ENCODE data around the gene SGSH.

The SGSH gene

GRCh38 chr17:80163336-80163735, 56.8 kb downstream of the SGSH start:
- ChIA-PET CTCF (interaction anchor here (0.6 kb wide), 1 partner anchor 422 kb away, joined by 3 read pairs; no protein-coding TSS in a partner anchor), POLR2A (interaction anchor here (1.4 kb wide), 1 partner anchor 62 kb away, joined by 3 read pairs; the partner anchor contains the start of gene GAA)
- no peaks in the 10 kb centered on the region for H3K9me3 ChIP-seq (ENCODE audit: control insufficient read depth, insufficient read depth, low read depth, low read length)
- H3K27ac ChIP-seq (ENCODE audit: extremely low read depth, low read depth, low read length): no peak overlapping the region
- H3K4me3 ChIP-seq (ENCODE audit: low read depth, low read length): no peak overlapping the region
- no peaks in the 10 kb centered on the region for H3K36me3 ChIP-seq (ENCODE audit: control insufficient read depth in 2 of 2, insufficient read depth in 1 of 2, low read length in 2 of 2)
- no peak for TF ChIP-seq ZNF133 (tag by site-specific recombination; IDR thresholded peaks at IDR 0.05)
- TF ChIP-seq, protein P1, sequence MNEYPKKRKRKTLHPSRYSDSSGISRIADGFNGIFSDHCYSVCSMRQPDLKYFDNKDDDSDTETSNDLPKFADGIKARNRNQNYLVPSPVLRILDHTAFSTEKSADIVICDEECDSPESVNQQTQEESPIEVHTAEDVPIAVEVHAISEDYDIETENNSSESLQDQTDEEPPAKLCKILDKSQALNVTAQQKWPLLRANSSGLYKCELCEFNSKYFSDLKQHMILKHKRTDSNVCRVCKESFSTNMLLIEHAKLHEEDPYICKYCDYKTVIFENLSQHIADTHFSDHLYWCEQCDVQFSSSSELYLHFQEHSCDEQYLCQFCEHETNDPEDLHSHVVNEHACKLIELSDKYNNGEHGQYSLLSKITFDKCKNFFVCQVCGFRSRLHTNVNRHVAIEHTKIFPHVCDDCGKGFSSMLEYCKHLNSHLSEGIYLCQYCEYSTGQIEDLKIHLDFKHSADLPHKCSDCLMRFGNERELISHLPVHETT (tag by site-specific recombination; IDR thresholded peaks at IDR 0.05): no peak
- no peak for TF ChIP-seq TCF7L2 (IDR thresholded peaks at IDR 0.05; ENCODE audit: borderline replicate concordance, low read depth, low read length)
- TF ChIP-seq ZNF692 (tag by site-specific recombination; IDR thresholded peaks at IDR 0.05): no peak
- no peak for TF ChIP-seq KLF16 (tag by site-specific recombination; IDR thresholded peaks at IDR 0.05)
- no peak for TF ChIP-seq ZNF596 (tag by site-specific recombination; IDR thresholded peaks at IDR 0.05)
- TF ChIP-seq SP3 (tag by site-specific recombination; IDR thresholded peaks at IDR 0.05): no peak
- peaks cover 4% of the 10 kb centered on the region; the same call in 1 of the 2 replicates for H3K4me1 ChIP-seq (ENCODE audit: control insufficient read depth, insufficient read depth, low read length)

DNA sequence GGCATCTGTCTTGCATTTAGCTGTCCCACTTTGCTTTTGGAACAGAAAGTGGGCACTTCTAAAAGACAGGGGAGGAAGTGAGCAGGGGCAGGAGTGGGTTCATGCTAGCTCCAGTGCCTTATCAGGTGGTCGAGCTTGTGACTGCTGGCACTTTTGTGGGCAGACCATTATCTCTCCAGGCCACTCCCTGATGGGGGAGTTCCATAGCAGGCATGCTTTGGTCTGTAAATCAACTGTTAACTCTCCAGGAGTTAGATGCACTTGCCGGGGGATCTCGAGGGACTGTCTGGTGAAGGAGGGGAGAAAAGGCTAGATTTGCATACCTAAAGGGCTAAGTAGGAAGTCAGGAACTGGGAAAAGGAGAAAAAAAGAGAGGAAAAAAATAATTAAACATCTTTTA, 59.6 kb downstream of the SGSH start:
- no peaks in the 10 kb centered on the region for H3K9me3 ChIP-seq (ENCODE audit: control insufficient read depth, insufficient read depth, low read depth, low read length)
- no peak overlapping the region for H3K4me3 ChIP-seq (ENCODE audit: low read depth, low read length)
- ChIA-PET POLR2A (no interaction called here), CTCF (interaction anchor here (0.8 to 1.0 kb wide), 2 partner anchors 59 to 203 kb away, joined by 3 to 4 read pairs; partner anchors contain the start of gene GAA)
- H3K4me1 ChIP-seq (ENCODE audit: control insufficient read depth, insufficient read depth, low read length): peaks cover 6% of the 10 kb centered on the region; the same call in 1 of the 2 replicates
- peak; percentile 45; the same call in 1 of the 2 replicates for TF ChIP-seq ZNF335 (tag by site-specific recombination; conservative IDR thresholded peaks at IDR 0.05)
- TF ChIP-seq, protein P2, sequence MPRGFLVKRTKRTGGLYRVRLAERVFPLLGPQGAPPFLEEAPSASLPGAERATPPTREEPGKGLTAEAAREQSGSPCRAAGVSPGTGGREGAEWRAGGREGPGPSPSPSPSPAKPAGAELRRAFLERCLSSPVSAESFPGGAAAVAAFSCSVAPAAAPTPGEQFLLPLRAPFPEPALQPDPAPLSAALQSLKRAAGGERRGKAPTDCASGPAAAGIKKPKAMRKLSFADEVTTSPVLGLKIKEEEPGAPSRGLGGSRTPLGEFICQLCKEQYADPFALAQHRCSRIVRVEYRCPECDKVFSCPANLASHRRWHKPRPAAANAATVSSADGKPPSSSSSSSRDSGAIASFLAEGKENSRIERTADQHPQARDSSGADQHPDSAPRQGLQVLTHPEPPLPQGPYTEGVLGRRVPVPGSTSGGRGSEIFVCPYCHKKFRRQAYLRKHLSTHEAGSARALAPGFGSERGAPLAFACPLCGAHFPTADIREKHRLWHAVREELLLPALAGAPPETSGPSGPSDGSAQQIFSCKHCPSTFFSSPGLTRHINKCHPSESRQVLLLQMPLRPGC (tag by site-specific recombination; IDR thresholded peaks at IDR 0.05): no peak
- no peaks in the 10 kb centered on the region for H3K36me3 ChIP-seq (ENCODE audit: control insufficient read depth in 2 of 2, insufficient read depth in 1 of 2, low read length in 2 of 2)
- no peak overlapping the region for H3K27ac ChIP-seq (ENCODE audit: extremely low read depth, low read depth, low read length)

Data from HEK293 (cell line).